ENCODE results near the gene SHISA8. TPM values are rescaled to one million over a fixed set of nuclear protein-coding genes. Genes with fewer than 3 reads are reported as not detected.
A peak's percentile ranks its signal among the peaks of the same experiment; 100 is the strongest.

SHISA8 gene
- total RNA-seq, 2 donors from 2014 or later: not detected

DNA sequence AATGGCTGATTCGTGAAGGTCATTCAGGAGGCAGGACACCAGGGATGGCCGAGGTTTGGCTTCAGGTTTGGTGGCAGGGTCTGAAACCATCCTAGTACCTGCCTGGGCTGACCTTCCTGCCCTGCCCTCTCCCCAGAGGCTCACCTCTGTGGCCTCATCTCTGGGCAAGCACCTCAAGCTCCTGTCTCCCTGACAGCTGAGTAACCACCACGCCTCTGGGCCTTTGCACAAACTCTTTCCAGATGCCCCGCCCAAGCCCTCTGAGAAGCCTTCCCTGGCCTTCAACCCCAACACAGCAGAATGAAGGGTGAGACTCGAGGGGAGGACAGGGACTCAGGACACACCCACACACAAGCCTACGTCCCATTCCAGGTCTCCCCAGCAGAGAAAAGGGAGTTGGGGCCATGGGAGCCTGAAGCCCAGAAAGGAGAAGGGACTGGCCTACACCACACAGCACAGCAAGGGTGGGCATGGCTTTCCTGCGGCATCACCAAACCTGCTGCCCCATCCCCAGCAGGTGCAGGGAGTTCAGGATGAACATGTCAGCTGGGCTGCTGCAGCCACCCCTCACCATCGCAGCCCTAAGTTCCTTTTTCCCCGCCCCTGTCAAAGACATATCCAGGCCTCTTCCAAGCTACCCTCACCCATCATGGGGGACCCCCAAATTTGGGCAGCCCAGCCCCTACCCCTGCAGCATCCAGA, 2.4 kb downstream of the SHISA8 start:
- Histone ChIP-seq H3K36me3 (replicated peaks in 1 of 2; ENCODE audit: insufficient read depth in 1 of 2, low read depth in 2 of 2) (no peaks in the 10 kb centered on the region), H3K4me1 (peaks cover 44% of the 10 kb centered on the region), H3K27ac (no peak overlapping the region), H3K27me3 (peaks cover 0 to 43% of the 10 kb centered on the region in 2 donors), H3K4me3 (no peak overlapping the region), H3K9me3 (no peaks in the 10 kb centered on the region)
- 76 to 85% methylated on average over 6 to 9 of the region's 9 CpGs for WGBS, 2 donors
- ATAC-seq: no peak
- TF ChIP-seq CTCF (IDR thresholded peaks at IDR 0.05) (no peak), POLR2A (IDR thresholded peaks at IDR 0.05) (no peak)
- intact Hi-C loops (cut with DNase I): no loop called here
- DNase-seq: no peak

GRCh38 chr22:41911001-41911611, 3.8 kb downstream of the SHISA8 start:
- TF ChIP-seq POLR2A (IDR thresholded peaks at IDR 0.05) (no peak), CTCF (IDR thresholded peaks at IDR 0.05) (no peak)
- no peak for ATAC-seq
- 11 to 27% methylated on average over 9 to 33 of the region's 37 CpGs for WGBS, 2 donors
- no peak overlapping the region for H3K27ac ChIP-seq
- H3K9me3 ChIP-seq: no peaks in the 10 kb centered on the region
- H3K4me1 ChIP-seq: peaks cover 44% of the 10 kb centered on the region
- H3K4me3 ChIP-seq: no peak overlapping the region
- intact Hi-C loops (cut with DNase I): no loop called here
- peaks cover 0 to 43% of the 10 kb centered on the region in 2 donors for H3K27me3 ChIP-seq
- no peak for DNase-seq
- no peaks in the 10 kb centered on the region for H3K36me3 ChIP-seq (replicated peaks in 1 of 2; ENCODE audit: insufficient read depth in 1 of 2, low read depth in 2 of 2)

GRCh38 chr22:41910050-41911000, 4.5 kb downstream of the SHISA8 start:
- WGBS, 2 donors: 1% methylated on average over 54 of the region's 112 CpGs; no CpG with 5 or more reads in 1 of the 2 donors
- no peak for TF ChIP-seq CTCF (IDR thresholded peaks at IDR 0.05)
- no peak for TF ChIP-seq POLR2A (IDR thresholded peaks at IDR 0.05)
- H3K9me3 ChIP-seq: no peaks in the 10 kb centered on the region
- peaks cover under 1 to 1% of the 10 kb centered on the region in 2 donors for H3K36me3 ChIP-seq (replicated peaks in 1 of 2; ENCODE audit: insufficient read depth in 1 of 2, low read depth in 2 of 2)
- intact Hi-C loops (cut with DNase I): no loop called here
- H3K4me1 ChIP-seq: peaks cover 42% of the 10 kb centered on the region
- peak; percentile 36 to 67 (median 50) for DNase-seq
- ATAC-seq: peak; percentile 38
- H3K27ac ChIP-seq: no peak overlapping the region
- peaks cover 0 to 35% of the 10 kb centered on the region in 2 donors for H3K27me3 ChIP-seq
- no peak overlapping the region for H3K4me3 ChIP-seq

DNA sequence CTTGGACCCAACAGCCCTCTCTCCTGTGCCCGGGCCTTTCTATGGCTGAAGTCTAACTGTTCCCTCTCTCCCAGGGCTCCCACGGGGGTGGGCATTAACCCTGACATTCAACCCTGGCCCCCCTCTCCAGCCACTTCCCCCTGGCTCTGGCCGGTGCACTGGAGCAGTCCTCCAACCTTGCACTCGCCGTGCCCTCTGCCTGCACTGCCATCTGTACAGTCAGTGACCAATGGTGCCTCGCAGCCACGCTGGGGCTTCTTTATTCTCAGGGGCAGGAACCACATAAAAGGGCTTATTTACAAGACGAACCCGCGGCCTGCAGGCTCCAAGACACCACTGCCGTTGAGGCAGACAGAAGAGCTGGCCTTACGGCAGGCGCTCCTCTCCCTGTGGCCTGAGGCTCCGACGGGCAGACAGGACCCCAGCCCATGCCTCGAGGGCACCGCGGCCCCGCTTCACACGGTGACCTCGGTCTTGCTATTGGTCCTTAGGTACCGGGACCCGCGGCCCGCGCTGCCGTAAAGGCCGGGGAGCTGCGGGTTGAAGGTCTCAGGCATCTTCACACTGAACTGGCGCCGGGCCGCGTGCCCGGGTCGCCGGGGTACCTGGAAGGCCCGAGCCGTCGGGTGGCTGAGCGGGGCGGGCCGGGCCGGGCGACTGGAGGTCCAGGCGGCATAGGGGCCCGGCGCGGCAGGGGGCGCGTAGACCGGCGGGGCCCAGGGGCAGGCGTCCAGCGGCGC, 5.4 kb downstream of the SHISA8 start:
- Histone ChIP-seq H3K36me3 (replicated peaks in 1 of 2; ENCODE audit: insufficient read depth in 1 of 2, low read depth in 2 of 2) (peaks cover 7 to 8% of the 10 kb centered on the region in 2 donors), H3K4me3 (no peak overlapping the region), H3K9me3 (no peaks in the 10 kb centered on the region), H3K27ac (no peak overlapping the region), H3K4me1 (peaks cover 33% of the 10 kb centered on the region), H3K27me3 (peaks cover 0 to 33% of the 10 kb centered on the region in 2 donors)
- TF ChIP-seq CTCF (IDR thresholded peaks at IDR 0.05) (no peak), POLR2A (IDR thresholded peaks at IDR 0.05) (no peak)
- DNase-seq (no peak), ATAC-seq (no peak)
- intact Hi-C loops (cut with DNase I): no loop called here
- 30% methylated on average over 2 to 52 of the region's 55 CpGs for WGBS, 2 donors
